Adipose tissue (tissue), 3 donors: ENCODE results near the gene SPTBN4. TPM values are rescaled to one million over a fixed set of nuclear protein-coding genes. Genes with fewer than 3 reads are reported as not detected.
"Not testable (repeated sequence)": the region's sequence is repeated elsewhere in the genome, so short reads cannot be mapped to it uniquely, and the experiment has no call there.

ENCODE experiments used
- H3K27ac ChIP-seq: one replicate; pipeline ENCODE4 v1.5.1; 2013; ENCODE audit warnings: low read depth, low read length
- WGBS, 3 donors: extraction: QIAGEN DNeasy Blood & Tissue Kit; methylation state at CpG; one replicate each; pipeline ENCODE4 v1.1.7; 2013; 5-methylcytosine and 5-hydroxymethylcytosine counted together
- polyA plus RNA-seq, 3 donors: library from polyadenylated mRNA; stranded (reverse); fragments of 200-250 nt; gene quantifications; one replicate each; pipeline ENCODE4 v1.2.3, GENCODE V29; 2013
- donor health status: healthy with polysubstance abuse.
- donor health status: Bipolar disorder and iron deficiency.
- donor health status: healthy.

Gene SPTBN4
- polyA plus RNA-seq, 3 donors: 1.3 to 4.1 (median 2.2) TPM

DNA sequence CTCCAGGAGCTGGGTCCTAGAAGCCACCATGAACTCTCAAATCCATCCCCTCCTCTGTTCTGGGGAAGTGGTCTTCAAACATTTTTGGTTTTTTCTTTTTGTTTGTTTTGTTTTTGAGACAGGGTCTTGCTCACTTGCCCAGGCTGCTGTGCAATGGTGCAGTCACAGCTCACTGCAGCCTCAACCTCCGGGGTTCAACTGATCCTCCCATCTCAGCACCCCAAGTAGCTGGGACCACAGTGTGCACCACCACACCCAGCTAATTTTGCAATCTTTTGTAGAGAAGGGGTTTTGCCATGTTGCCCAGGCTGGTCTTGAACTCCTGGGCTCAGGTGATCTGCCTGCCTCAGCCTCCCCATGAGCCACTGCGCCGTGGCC is 8.2 kb upstream of the SPTBN4 start:
- 95 to 98% (median 96%) methylated on average over 3 of the region's 3 CpGs for WGBS, 3 donors
- no peak overlapping the region for H3K27ac ChIP-seq

DNA sequence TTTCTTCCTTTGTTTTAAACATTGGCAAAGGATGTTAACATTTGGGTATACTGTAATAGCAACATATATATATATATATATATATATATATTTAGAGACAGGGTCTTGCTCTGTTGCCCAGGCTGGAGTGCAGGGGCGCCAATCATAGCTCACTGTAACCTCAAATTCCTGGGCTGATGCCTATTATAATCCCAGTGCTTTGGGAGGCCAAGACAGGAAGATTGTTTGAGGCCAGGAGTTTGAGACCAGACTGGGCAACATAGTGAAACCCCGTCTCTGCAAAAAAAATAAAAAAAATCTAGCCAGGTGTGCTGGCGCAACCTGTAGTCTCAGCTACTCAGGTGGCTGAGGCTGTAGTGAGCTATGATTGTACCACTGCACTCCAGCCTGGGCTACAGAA is 6.6 kb upstream of the SPTBN4 start:
- 81 to 93% (median 89%) methylated on average over 3 of the region's 3 CpGs for WGBS, 3 donors
- H3K27ac ChIP-seq: no peak overlapping the region

DNA sequence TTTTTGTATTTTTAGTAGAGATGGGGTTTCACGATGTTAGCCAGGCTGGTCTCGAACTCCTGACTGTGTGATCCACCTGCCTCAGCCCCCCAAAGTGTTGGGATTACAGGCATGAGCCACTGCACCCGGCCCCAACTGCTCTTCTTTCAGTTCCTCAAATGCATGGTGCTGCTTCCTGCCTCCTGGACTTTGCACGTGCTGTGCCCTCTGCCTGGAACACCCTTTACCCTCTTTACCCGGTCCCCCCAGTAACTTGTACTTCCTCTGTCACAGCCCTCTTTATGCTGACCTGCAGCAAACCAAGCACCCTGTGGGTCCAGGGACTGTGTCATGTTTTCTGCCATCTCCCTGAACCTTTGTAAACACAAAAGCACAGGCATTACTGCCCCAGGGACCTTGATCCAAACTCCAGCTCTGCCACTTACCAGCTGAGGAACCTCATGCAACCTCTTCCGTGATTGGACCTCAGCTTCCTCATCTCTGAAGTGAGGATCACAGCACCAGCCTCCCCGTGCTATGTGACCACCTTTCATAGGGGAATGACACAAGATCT is 5.1 kb upstream of the SPTBN4 start:
- 57 to 75% (median 64%) methylated on average over 7 of the region's 7 CpGs for WGBS, 3 donors

DNA sequence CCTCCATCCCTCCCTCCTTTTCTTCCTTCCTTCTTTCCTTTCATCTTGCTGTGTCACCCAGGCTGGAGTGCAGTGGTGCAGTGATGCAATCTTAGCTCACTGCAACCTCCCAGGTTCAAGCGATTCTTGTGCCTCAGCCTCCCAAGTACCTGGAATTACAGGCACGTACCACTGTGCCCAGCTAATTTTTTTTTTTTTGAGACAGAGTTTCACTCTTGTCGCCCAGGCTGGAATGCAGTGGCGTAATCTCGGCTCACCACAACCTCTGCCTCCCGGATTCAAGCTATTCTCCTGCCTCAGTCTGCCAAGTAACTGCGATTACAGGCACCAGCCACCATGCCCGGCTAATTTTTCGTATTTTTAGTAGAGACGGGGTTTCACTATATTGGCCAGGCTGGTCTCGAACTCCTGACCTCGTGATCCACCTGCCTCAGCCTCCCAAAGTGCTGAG is 3.2 kb upstream of the SPTBN4 start:
- not testable (repeated sequence) for H3K27ac ChIP-seq
- WGBS, 3 donors: 57 to 78% (median 60%) methylated on average over 12 of the region's 12 CpGs

More for the DNA sequence above, 5.1 kb upstream of the SPTBN4 start:
- no peak overlapping the region for H3K27ac ChIP-seq

DNA sequence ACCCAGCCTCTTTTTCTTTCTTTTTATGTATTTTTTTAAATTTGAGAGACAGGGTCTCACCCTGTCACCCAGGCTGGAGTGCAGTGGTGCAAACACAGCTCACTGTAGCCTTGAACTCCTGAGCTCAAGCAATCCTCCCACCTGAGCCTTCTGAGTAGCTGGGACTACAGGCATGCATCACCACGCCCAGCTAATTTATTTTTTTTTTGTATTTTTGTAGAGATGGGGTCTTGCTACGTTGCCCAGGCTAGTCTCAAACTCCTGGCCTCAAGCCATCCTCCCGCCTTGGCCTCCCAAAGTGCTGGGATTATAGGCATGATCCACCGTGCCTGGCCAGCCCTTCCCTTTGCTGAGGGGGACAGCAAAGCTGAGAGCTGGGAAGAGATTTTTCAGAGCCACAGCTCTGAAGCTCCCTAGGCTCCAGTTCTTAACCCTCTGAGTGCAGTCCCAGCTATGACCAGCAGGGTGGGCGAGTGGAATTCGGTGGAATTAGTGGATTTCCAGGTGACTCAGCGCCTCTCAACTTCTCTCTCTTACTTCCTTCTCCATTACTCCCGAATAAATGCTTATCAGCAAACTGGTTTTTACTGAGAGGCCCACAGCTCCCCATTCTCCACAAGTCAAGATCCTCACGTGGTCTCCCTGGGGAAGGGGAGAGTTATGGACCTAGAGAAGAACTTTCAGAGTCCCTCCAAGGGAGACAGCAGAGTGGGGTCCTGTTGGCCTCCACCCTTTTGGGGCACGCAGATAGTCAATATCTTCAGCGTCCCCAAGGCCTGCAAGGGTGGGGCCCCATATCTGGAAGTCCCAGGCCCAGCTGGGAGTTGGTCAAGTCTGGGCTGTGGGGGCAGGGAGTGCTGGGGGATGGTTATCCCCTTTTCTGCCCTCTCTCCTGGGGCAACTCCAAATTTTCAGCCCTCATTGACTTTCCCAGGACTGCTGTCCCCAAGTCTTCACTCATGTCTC is 2.5 kb upstream of the SPTBN4 start:
- peak overlapping the region; percentile 53 for H3K27ac ChIP-seq
- WGBS, 3 donors: 16 to 22% (median 19%) methylated on average over 11 of the region's 11 CpGs

DNA sequence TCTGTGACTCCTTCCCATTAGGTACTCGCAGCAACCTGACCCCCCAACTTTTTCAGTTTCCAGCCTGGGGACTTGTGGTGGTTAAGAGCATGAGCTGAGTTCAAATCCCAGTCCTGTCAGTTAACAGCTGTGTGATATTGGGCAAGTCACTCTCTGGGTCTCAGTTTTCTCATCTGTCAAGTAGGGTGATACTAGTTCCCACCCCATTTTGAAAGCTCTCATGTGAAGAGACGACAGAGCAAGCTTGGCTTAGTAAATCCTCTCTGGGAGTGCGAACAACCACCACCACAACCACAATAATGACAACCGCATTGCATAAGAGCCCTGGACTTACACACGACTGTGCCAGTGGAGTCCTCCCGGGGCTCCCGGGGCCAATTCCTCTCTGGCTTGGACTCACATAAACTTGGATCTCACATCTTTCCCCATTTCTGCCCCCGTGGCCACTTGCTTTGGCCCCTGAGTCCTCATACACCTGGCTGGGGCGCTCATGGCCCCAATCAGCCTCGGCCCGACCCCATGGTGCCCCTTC is 1.7 kb upstream of the SPTBN4 start:
- H3K27ac ChIP-seq: peak overlapping the region; percentile 53
- WGBS, 3 donors: 12 to 14% (median 12%) methylated on average over 11 of the region's 11 CpGs

DNA sequence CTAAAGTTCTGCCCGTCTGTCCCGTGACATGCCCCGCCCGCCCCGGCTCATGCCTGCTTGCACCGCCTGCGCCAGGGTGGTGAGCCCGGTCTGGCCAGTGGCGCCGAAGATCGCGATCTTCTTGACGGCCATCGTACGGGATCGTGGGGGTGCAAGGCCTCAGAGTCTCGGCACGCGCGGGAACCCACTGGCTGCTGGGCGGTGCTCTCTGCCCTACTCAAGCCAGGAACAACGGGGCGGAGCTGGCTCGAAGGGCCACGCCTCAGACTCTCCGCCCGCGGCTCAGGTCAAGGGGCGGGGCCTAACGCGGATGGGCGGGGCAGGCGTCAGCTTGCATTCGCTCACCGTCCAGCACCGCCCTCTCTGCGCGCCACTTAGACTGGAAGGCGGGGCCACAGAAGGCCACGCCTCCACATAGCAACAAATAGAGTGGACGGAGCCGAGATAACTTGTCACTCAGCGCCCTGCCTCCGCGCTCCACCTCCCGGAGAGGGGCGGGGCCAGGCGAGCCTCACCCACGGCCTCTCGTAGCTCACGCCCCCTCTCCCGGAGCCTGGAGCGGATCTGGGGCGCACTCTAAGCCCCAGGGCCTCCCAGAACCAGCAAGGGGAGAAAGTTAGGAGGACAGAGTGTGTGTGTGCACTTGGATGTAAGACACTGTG is 1.1 kb upstream of the SPTBN4 start, which contains the start of gene BLVRB:
Gene BLVRB (minus strand): TSS at position 189 of the 662 bp plus-strand sequence. CDS start 57 bp downstream, at position 132.
- H3K27ac ChIP-seq: peak within 1 kb of the TSS; percentile 53
- WGBS, 3 donors: 0% methylated on average over 52 to 54 of the region's 54 CpGs

DNA sequence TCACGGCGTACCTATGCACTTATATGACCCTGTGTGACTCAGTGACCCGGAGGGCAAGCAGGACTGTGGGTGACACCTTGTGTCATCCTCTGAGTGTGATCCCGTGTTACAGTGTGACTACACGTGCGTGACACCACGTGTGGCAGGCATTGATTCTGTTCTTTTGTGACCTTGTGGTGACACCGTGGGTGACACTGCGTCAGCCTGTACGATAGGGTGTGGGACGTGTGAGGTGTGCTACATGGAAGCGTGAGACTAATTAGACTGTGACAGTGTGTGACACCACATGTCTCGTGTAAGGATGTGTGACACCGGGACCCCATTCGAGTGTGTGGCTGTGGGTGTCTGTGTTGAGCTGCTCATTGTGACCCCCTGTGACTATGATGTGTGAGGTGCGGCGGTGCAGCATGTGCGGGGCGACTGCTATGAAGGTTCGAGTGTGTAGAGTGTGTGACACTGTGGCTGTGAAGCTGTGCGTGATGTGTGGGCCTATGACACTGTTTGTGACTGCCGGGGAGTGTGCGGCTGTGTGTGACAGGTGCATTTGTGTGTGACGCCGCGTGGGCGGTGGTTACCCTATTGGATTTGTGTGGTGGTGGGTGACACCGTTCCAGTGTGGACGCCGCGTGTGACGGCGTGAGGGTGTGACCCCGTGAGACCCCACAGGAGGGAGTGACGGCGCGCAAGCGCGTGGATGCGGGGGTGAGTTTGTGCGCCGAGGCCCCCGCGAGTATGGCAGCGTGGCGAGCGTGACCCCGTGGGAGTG is 399 bp upstream of the SPTBN4 start:
- no peak overlapping the region for H3K27ac ChIP-seq
- WGBS, 3 donors: 10 to 14% (median 12%) methylated on average over 48 of the region's 48 CpGs

DNA sequence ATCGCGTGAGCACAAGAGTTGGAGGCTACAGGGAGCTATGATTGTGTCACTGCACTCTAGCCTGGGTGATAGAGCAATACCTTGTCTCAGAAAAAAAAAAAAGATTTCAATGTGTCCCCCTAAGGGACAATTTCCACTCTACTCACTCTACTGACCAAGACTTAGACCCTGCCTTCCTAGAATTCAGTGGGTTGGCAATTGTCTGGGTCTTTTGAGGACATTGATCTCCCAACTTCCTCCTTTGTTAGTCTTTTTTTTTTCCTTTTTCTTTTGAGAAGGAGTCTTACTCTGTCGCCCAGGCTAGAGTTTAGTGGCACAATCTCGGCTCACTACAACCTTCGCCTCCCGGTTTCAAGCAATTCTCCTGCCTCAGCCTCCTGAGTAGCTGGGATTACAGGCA is 2.2 kb downstream of the SPTBN4 start:
- WGBS, 3 donors: 89 to 95% (median 91%) methylated on average over 6 of the region's 6 CpGs

DNA sequence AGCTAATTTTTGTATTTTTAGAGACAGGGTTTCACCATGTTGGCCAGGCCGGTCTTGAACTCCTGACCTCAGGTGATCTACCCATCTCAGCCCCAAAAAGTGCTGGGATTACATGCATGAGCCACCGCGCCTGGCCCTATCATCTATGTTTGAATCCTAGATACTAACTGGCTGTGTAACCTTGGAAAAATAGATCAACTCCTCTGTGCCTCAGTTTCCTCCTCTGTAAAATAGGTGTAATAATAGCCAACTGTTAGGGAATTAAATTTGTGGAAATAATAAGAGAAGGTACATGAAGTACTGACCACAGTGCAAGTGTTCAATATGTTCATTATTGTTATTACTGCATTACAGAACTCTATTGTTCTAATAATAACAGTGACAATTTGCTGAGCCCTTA is 4.3 kb downstream of the SPTBN4 start:
- WGBS, 3 donors: 96 to 100% (median 98%) methylated on average over 3 of the region's 3 CpGs
- no peak overlapping the region for H3K27ac ChIP-seq

More for the DNA sequence above, 2.2 kb downstream of the SPTBN4 start:
- H3K27ac ChIP-seq: no peak overlapping the region

DNA sequence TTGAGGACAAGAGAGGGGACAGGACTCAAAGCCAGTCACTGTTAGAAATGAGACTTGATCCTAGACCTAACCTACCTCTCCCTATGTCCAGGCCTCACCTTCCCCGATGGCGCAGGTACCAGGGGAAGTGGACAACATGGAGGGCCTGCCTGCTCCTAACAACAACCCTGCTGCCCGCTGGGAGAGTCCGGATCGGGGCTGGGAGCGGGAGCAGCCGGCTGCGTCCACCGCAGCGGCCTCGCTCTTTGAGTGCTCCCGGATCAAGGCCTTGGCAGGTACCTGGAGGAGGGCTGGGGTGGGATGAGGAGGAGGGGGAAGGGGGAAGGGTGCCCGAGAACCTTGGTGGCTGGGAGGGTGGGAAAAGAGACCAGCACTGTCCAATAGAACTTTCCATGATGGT is 5.7 kb downstream of the SPTBN4 start:
- 85 to 95% (median 93%) methylated on average over 13 of the region's 13 CpGs for whole genome bisulfite sequencing, 3 donors
- no peak overlapping the region for H3K27ac ChIP-seq

DNA sequence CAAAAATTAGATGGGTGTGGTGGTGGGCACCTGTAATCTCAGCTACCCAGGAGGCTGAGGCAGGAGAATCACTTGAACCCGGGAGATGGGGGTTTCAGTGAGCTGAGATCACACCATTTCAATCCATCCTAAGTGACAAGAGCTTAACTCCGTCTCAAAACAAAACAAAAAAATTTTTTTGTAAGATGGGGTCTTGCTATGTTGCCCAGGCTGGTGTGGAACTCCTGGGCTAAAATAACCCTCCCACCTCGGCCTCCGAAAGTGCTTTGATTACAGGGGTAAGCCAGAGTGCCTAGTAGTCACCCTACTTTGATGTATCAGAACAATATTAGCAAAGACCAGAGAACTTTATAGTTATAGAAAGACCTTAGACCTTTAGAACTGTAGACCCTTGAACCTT is 7.9 kb downstream of the SPTBN4 start:
- no peak overlapping the region for H3K27ac ChIP-seq
- 86 to 96% (median 90%) methylated on average over 4 of the region's 4 CpGs for WGBS, 3 donors

DNA sequence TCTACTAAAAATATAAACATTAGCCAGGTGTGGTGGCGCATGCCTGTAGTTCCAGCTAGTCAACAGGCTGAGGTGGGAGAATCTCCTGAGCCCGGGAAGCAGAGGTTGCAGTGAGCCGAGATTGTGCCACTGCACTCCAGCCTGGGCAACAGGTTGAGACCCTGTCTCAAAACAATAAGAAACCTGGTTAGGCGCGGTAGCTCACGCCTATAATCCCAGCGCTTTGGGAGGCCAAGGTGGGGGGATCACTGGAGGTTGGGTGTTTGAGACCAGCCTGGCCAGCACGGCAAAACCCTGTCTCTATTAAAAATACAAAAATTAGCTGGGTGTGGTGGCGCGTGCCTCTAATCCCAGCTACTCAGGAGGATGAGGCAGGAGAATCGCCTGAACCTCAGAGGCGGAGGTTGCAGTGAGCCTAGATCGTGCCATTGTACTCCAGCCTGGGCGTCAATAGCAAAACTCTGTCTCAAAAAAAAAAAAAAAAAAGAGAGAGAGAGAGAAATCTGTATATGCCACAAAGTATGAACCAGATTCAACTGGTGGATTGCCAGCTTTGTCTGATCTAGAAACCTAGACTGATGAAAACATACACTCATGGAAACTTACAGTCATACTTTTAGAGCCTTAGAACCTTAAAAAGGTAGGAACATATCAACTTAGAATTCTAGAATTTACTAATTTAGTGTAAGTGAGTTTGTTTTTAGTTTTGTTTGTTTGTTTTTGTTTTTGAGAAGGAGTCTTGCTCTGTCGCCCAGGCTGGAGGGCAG is 9.3 kb downstream of the SPTBN4 start:
- 89 to 93% (median 91%) methylated on average over 15 of the region's 15 CpGs for WGBS, 3 donors
- H3K27ac ChIP-seq: not testable (repeated sequence)

DNA sequence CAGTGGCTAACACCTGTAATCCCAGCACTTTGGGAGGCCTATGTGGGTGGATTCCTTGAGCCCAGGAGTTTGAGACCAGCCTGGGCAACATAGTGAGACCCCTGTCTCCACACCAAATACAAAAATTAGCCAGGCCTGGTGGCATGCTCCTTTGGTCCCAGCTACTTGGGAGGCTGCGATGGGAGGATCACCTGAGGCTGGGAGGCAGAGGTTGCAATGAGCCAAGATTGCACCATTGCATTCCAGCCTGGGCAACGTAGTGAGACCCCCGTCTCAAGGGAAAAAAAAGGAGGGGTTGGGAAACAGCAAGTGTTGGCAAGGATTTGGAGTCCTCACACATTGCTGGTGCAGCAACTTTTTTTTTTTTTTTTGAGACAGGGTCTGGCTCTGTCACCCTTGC is 19.2 kb downstream of the SPTBN4 start:
- 85 to 87% (median 86%) methylated on average over 3 of the region's 3 CpGs for WGBS, 3 donors
- H3K27ac ChIP-seq: no peak overlapping the region

DNA sequence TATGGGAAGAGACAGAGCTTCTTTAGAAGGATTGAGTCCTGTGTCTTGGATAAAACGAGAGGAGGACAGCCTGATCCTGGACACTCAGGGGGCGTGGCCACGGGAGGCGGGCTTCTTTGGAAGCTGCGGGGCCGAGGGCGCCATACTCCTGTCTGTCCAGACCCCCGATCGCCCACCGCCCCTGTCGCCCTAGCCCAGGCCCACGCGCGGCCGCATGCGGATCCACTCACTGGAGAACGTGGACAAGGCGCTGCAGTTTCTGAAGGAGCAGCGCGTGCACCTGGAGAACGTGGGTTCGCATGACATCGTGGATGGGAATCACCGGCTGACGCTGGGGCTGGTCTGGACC is 23.1 kb downstream of the SPTBN4 start:
- H3K27ac ChIP-seq: no peak overlapping the region
- 45 to 76% (median 58%) methylated on average over 21 to 25 of the region's 25 CpGs for WGBS, 3 donors

DNA sequence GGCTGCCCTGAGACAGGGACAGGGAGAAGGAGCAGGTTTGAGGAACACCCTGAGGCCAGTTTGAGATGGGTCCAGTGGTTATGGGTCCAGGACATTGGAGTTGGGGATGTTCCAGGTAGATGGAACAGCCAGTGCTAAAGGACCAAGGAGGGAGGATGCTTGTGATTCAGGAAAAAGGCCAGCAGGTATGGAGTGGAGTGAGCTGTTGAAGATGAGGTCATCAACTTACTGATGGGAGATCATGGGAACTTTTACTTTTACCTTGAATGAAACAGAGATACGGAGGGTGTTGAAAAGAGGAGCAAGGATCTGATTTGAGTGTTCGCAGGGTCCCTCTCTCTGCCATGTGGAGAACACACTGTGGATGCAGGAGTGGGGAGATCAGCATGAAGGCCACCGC is 25.5 kb downstream of the SPTBN4 start:
- WGBS, 3 donors: 89 to 94% (median 90%) methylated on average over 3 of the region's 3 CpGs
- no peak overlapping the region for H3K27ac ChIP-seq

DNA sequence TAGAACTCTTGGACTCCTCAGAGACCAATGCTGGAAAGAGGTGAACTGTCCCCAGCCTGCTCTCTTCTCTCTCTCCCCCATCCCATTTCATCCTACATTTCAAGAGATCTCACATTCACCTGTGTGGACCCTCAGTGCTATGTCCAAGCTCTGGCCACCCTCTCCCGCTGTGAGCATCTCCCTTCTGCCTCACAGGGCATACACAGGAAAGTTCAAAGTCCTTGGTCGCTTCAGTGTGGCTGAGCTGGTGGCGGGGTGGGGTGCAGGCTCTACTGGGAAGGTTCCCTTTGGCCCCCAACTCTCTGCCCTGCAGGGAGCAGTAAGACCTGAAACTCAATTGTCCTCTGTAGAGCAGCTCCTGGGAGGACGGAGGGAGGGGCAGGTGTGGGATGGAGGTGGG is 27.0 kb downstream of the SPTBN4 start:
- WGBS, 3 donors: 36 to 60% (median 50%) methylated on average over 4 of the region's 4 CpGs
- H3K27ac ChIP-seq: no peak overlapping the region
